ENCODE results near the gene LMO7. TPM values are rescaled to one million over a fixed set of nuclear protein-coding genes. Genes with fewer than 3 reads are reported as not detected.

Gene LMO7
- total RNA-seq, 4 donors from 2014 or later, result 75.2 to 127 (median 87.0) TPM

DNA sequence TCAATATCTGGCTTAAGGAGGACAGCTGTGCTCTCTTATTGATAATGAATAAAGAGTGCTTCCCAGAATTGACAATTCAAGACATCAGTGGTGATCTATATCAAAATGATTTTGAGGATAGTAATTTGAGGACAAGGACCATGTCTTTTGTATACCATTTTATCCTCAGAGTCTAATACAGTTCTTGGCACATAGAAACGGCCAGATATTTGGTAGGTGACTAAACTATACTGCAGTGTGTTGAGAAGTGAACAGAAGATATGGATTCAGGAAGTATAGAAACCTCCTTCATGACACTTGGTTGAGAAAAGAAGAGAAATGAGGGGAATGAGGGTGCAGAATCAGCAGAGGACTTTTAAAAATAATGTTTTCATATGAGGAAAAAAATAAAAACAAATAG lies 16.1 kb upstream of the LMO7 start:
- no peaks in the 10 kb centered on the region for H3K36me3 ChIP-seq
- H3K27me3 ChIP-seq, result no peaks in the 10 kb centered on the region
- no peaks in the 10 kb centered on the region for H3K4me1 ChIP-seq
- H3K4me3 ChIP-seq, result no peak overlapping the region
- no peak overlapping the region for H3K27ac ChIP-seq
- DNase-seq (ENCODE audit: low spot score in 2 of 2), result no peak
- TF ChIP-seq EP300 (IDR thresholded peaks at IDR 0.05), result no peak
- no peak for TF ChIP-seq POLR2A (IDR thresholded peaks at IDR 0.05)
- TF ChIP-seq, protein P1, sequence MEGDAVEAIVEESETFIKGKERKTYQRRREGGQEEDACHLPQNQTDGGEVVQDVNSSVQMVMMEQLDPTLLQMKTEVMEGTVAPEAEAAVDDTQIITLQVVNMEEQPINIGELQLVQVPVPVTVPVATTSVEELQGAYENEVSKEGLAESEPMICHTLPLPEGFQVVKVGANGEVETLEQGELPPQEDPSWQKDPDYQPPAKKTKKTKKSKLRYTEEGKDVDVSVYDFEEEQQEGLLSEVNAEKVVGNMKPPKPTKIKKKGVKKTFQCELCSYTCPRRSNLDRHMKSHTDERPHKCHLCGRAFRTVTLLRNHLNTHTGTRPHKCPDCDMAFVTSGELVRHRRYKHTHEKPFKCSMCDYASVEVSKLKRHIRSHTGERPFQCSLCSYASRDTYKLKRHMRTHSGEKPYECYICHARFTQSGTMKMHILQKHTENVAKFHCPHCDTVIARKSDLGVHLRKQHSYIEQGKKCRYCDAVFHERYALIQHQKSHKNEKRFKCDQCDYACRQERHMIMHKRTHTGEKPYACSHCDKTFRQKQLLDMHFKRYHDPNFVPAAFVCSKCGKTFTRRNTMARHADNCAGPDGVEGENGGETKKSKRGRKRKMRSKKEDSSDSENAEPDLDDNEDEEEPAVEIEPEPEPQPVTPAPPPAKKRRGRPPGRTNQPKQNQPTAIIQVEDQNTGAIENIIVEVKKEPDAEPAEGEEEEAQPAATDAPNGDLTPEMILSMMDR (IDR thresholded peaks at IDR 0.05), result no peak
- TF ChIP-seq POLR2AphosphoS5 (IDR thresholded peaks at IDR 0.05), result no peak
- no peaks in the 10 kb centered on the region for H3K9me3 ChIP-seq
- WGBS, result 65% methylated on average over 1 of the region's 1 CpG

DNA sequence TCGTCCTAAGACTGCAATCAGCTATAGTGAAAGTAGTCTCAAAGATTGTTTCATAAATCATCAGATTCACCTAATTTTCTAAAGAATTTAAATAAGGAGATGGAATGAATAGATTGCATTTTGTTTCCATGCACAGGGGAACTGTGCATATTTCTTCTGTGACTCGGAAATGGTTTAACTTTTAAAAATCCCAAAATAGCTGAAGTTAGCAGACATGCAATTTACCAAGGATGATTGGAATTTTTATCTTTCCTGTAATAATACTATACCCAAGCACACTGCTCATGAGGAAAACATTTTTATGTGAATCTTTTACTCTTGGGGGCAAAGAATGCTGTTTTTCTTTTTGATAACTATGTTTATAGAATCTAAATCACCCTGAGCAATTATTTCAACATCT lies 15.0 kb upstream of the LMO7 start:
- Histone ChIP-seq H3K27ac (no peak overlapping the region), H3K27me3 (no peaks in the 10 kb centered on the region), H3K36me3 (no peaks in the 10 kb centered on the region), H3K9me3 (no peaks in the 10 kb centered on the region), H3K4me1 (no peaks in the 10 kb centered on the region), H3K4me3 (no peak overlapping the region)
- WGBS, result 68% methylated on average over 2 of the region's 2 CpGs
- DNase-seq (ENCODE audit: low spot score in 2 of 2), result no peak
- TF ChIP-seq POLR2A (IDR thresholded peaks at IDR 0.05) (no peak), EP300 (IDR thresholded peaks at IDR 0.05) (no peak), POLR2AphosphoS5 (IDR thresholded peaks at IDR 0.05) (no peak)
- TF ChIP-seq, protein P1 (IDR thresholded peaks at IDR 0.05), result no peak

DNA sequence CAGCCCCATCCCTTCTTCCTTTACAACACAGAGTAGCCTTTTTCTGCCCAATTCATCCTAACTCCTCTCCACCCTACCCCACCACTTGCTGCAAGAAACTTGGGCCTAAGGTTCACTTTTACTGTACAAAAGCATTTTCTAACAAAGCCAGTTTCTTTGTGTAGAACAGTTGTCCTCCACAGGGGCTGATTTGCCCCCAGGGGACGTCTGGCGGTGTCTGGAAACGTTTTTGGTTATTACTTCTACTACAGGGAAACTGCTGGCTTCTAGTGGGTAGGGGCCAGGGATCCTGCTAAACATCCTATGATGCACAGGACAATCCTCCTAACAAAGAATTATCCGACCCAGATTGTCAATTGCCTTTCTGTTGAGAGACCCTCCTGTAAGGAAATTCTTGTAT lies 7.3 kb upstream of the LMO7 start:
- no peaks in the 10 kb centered on the region for H3K36me3 ChIP-seq
- WGBS, result 87% methylated on average over 4 of the region's 4 CpGs

DNA sequence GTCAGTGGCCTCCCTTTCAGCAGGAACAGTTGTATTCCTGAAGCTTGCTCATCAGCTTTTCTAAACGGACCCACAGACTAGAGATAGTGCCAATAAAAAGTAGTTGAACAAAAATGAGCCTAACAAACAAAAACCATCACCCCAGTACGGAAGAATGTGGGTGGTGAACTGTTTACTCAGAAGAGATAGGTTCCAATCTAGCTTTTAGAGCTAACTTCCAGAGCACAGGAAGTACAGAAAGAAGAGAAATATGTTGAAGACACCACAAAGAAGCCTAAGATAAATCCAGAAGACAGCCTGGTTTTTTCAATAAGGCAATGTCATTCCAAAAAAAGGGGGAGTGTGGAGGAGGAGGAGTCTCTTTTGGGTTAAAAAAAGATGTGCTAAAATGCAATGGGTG lies 2.8 kb upstream of the LMO7 start:
- Histone ChIP-seq H3K9me3 (no peaks in the 10 kb centered on the region), H3K36me3 (no peaks in the 10 kb centered on the region), H3K4me1 (peaks cover 33% of the 10 kb centered on the region), H3K4me3 (no peak overlapping the region), H3K27ac (no peak overlapping the region), H3K27me3 (no peaks in the 10 kb centered on the region)
- DNase-seq (ENCODE audit: low spot score in 2 of 2), result no peak
- WGBS, result 23% methylated on average over 2 of the region's 2 CpGs
- TF ChIP-seq POLR2A (IDR thresholded peaks at IDR 0.05) (no peak), POLR2AphosphoS5 (IDR thresholded peaks at IDR 0.05) (no peak), EP300 (IDR thresholded peaks at IDR 0.05) (no peak)
- TF ChIP-seq, protein P1 (IDR thresholded peaks at IDR 0.05), result no peak

More for the DNA sequence above, 7.3 kb upstream of the LMO7 start:
- Histone ChIP-seq H3K27ac (no peak overlapping the region), H3K4me3 (no peak overlapping the region), H3K27me3 (no peaks in the 10 kb centered on the region), H3K4me1 (no peaks in the 10 kb centered on the region), H3K9me3 (no peaks in the 10 kb centered on the region)
- TF ChIP-seq, protein P1 (IDR thresholded peaks at IDR 0.05), result no peak
- TF ChIP-seq POLR2A (IDR thresholded peaks at IDR 0.05) (no peak), POLR2AphosphoS5 (IDR thresholded peaks at IDR 0.05) (no peak), EP300 (IDR thresholded peaks at IDR 0.05) (no peak)
- no peak for DNase-seq (ENCODE audit: low spot score in 2 of 2)

DNA sequence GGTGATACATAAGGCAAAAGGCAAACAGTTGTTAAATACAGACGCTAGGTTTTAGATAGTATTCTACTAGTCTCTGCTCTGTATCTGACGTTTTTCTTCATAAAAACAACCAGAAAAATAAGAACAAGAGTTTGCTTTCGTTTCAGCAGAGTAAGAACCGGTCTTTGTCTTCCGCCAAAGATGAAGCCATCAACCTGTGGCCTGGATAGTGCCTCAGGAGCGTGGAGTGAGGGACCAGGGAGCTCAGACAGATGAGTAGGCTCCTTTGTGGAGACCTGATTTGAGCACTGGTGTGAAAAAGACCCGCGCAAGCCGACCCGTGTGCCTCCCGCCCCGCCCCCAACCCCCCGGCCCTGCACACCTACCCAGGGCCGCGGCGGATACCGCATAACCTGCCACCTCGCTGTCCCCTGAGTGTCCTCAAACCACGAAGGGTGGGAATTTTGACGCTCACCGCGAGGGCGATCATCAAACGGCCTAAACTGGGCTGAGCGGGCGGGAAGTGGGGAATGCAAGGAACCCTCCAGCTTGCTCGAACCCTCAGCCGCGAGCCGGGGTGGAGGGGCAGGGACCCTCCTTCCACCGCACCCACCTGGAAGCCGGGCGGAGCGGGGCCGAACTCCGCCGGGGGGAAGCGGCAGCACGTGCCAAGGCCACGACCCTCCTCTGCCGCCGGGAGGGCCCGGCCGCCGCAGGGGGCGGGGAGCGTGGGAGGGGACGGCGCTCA lies 866 bp upstream of the LMO7 start:
- H3K4me1 ChIP-seq, result peaks cover 33% of the 10 kb centered on the region
- no peaks in the 10 kb centered on the region for H3K27me3 ChIP-seq
- TF ChIP-seq, protein P1 (IDR thresholded peaks at IDR 0.05), result no peak
- no peak for TF ChIP-seq POLR2A (IDR thresholded peaks at IDR 0.05)
- no peak for TF ChIP-seq EP300 (IDR thresholded peaks at IDR 0.05)
- TF ChIP-seq POLR2AphosphoS5 (IDR thresholded peaks at IDR 0.05), result no peak
- 45% methylated on average over 19 of the region's 49 CpGs for WGBS
- H3K9me3 ChIP-seq, result no peaks in the 10 kb centered on the region
- no peaks in the 10 kb centered on the region for H3K36me3 ChIP-seq
- peak overlapping the region; percentile 67 for H3K27ac ChIP-seq
- no peak for DNase-seq (ENCODE audit: low spot score in 2 of 2)
- peak overlapping the region; percentile 84 for H3K4me3 ChIP-seq
